Measurements from ENCODE around the gene PFDN1. TPM values are rescaled to one million over a fixed set of nuclear protein-coding genes. Genes with fewer than 3 reads are reported as not detected.

PFDN1 gene
- total and polyA plus RNA-seq, 9 of the 15 experiments (the other 6 are each of a cell fraction or from before 2014, with no cell fraction given), result 45.5 to 215 (median 78.0) TPM

DNA sequence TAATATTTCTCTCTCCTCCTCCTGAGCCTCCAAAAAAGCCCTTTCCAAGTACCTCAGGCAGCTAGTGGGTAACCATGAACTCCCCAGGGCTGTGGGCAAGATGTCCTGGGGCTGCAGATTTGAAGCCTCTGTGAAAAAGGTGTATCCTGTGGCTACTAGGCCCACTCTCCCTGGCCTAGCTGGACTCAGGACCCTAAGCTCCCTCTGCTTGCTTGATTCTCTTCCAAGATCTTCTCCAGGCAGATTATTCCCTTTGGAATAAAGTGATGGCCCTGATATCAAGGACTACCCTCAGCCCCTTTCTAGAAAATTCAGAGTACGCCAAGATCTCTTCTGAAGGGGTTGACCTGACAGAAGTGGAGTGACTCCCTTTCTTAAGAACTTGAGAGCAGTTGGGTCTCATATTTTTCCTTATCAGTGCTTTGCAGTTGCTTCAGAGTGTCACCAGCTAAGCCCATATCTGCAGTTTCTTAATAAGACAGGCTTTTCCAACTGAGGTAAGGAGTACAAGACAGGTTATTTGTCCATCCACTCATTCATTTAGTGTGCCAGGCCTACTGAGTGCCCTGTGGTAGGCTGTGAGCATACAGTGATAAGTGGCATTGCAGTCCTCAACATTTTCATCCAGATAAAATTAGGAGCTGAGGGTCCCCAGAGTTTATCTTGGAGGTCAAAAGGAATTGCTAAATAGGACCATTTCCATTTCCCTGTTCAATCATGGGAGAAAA, 85.4 kb downstream of the PFDN1 start (continued):
- TF ChIP-seq, protein P1, sequence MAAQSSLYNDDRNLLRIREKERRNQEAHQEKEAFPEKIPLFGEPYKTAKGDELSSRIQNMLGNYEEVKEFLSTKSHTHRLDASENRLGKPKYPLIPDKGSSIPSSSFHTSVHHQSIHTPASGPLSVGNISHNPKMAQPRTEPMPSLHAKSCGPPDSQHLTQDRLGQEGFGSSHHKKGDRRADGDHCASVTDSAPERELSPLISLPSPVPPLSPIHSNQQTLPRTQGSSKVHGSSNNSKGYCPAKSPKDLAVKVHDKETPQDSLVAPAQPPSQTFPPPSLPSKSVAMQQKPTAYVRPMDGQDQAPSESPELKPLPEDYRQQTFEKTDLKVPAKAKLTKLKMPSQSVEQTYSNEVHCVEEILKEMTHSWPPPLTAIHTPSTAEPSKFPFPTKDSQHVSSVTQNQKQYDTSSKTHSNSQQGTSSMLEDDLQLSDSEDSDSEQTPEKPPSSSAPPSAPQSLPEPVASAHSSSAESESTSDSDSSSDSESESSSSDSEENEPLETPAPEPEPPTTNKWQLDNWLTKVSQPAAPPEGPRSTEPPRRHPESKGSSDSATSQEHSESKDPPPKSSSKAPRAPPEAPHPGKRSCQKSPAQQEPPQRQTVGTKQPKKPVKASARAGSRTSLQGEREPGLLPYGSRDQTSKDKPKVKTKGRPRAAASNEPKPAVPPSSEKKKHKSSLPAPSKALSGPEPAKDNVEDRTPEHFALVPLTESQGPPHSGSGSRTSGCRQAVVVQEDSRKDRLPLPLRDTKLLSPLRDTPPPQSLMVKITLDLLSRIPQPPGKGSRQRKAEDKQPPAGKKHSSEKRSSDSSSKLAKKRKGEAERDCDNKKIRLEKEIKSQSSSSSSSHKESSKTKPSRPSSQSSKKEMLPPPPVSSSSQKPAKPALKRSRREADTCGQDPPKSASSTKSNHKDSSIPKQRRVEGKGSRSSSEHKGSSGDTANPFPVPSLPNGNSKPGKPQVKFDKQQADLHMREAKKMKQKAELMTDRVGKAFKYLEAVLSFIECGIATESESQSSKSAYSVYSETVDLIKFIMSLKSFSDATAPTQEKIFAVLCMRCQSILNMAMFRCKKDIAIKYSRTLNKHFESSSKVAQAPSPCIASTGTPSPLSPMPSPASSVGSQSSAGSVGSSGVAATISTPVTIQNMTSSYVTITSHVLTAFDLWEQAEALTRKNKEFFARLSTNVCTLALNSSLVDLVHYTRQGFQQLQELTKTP (IDR thresholded peaks at IDR 0.05; ENCODE audit: low read depth in 1 of 2, partially characterized antibody in 2 of 2), result peak in 1 of 2 experiments; percentile 82
- TF ChIP-seq, protein P2, sequence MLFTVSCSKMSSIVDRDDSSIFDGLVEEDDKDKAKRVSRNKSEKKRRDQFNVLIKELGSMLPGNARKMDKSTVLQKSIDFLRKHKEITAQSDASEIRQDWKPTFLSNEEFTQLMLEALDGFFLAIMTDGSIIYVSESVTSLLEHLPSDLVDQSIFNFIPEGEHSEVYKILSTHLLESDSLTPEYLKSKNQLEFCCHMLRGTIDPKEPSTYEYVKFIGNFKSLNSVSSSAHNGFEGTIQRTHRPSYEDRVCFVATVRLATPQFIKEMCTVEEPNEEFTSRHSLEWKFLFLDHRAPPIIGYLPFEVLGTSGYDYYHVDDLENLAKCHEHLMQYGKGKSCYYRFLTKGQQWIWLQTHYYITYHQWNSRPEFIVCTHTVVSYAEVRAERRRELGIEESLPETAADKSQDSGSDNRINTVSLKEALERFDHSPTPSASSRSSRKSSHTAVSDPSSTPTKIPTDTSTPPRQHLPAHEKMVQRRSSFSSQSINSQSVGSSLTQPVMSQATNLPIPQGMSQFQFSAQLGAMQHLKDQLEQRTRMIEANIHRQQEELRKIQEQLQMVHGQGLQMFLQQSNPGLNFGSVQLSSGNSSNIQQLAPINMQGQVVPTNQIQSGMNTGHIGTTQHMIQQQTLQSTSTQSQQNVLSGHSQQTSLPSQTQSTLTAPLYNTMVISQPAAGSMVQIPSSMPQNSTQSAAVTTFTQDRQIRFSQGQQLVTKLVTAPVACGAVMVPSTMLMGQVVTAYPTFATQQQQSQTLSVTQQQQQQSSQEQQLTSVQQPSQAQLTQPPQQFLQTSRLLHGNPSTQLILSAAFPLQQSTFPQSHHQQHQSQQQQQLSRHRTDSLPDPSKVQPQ (CRISPR knock-in tag; IDR thresholded peaks at IDR 0.05; ENCODE audit: borderline replicate concordance), result no peak
- TF ChIP-seq ESRRA (IDR thresholded peaks at IDR 0.05; ENCODE audit: borderline replicate concordance, low read depth), result peak; percentile 27; the same call in 1 of the 2 replicates
- TF ChIP-seq FOSL1 (tag; conservative IDR thresholded peaks at IDR 0.05), result peak; percentile 70
- TF ChIP-seq, protein P3, sequence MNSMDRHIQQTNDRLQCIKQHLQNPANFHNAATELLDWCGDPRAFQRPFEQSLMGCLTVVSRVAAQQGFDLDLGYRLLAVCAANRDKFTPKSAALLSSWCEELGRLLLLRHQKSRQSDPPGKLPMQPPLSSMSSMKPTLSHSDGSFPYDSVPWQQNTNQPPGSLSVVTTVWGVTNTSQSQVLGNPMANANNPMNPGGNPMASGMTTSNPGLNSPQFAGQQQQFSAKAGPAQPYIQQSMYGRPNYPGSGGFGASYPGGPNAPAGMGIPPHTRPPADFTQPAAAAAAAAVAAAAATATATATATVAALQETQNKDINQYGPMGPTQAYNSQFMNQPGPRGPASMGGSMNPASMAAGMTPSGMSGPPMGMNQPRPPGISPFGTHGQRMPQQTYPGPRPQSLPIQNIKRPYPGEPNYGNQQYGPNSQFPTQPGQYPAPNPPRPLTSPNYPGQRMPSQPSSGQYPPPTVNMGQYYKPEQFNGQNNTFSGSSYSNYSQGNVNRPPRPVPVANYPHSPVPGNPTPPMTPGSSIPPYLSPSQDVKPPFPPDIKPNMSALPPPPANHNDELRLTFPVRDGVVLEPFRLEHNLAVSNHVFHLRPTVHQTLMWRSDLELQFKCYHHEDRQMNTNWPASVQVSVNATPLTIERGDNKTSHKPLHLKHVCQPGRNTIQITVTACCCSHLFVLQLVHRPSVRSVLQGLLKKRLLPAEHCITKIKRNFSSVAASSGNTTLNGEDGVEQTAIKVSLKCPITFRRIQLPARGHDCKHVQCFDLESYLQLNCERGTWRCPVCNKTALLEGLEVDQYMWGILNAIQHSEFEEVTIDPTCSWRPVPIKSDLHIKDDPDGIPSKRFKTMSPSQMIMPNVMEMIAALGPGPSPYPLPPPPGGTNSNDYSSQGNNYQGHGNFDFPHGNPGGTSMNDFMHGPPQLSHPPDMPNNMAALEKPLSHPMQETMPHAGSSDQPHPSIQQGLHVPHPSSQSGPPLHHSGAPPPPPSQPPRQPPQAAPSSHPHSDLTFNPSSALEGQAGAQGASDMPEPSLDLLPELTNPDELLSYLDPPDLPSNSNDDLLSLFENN (IDR thresholded peaks at IDR 0.05; ENCODE audit: low read depth in 2 of 2, low read length in 2 of 2), result peak in 1 of 2 experiments; percentile 93; a peak in 2 of 4 replicates
- TF ChIP-seq HMGN3 (IDR thresholded peaks at IDR 0.05; ENCODE audit: borderline replicate concordance, extremely low read depth, insufficient read length, low read depth, low read length), result peak; percentile 76
- peak; percentile 13; the same call in 1 of the 2 replicates for TF ChIP-seq RAD51 (IDR thresholded peaks at IDR 0.05; ENCODE audit: borderline replicate concordance, low read depth)
- TF ChIP-seq YY1 (IDR thresholded peaks at IDR 0.05; ENCODE audit: borderline replicate concordance in 1 of 3, control insufficient read depth in 1 of 3, extremely low read depth in 1 of 3, insufficient read depth in 3 of 3, insufficient read length in 1 of 3, insufficient replicate concordance in 2 of 3, low read depth in 1 of 3, low read length in 2 of 3), result peak in 1 of 3 experiments; percentile 9
- peak; percentile 91 for TF ChIP-seq ZNF766 (CRISPR knock-in tag; conservative IDR thresholded peaks at IDR 0.05)
- TF ChIP-seq, protein P4, sequence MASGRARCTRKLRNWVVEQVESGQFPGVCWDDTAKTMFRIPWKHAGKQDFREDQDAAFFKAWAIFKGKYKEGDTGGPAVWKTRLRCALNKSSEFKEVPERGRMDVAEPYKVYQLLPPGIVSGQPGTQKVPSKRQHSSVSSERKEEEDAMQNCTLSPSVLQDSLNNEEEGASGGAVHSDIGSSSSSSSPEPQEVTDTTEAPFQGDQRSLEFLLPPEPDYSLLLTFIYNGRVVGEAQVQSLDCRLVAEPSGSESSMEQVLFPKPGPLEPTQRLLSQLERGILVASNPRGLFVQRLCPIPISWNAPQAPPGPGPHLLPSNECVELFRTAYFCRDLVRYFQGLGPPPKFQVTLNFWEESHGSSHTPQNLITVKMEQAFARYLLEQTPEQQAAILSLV (tag; IDR thresholded peaks at IDR 0.05), result no peak

Measured in K562 (cell line).